GM19043 (cell line): Measurements from ENCODE around the gene MCF2L.

ENCODE experiments used
- ATAC-seq: cut with Tn5 transposase; IDR thresholded peaks from one replicate; pipeline ENCODE4 v1.9.1; 2021; ENCODE audit warnings: low read depth; ENCODE audit not compliant: unreplicated experiment

Gene MCF2L

GRCh38 chr13:113117911-113118260 is 148.9 kb downstream of the MCF2L start:
- ATAC-seq: no peak

DNA sequence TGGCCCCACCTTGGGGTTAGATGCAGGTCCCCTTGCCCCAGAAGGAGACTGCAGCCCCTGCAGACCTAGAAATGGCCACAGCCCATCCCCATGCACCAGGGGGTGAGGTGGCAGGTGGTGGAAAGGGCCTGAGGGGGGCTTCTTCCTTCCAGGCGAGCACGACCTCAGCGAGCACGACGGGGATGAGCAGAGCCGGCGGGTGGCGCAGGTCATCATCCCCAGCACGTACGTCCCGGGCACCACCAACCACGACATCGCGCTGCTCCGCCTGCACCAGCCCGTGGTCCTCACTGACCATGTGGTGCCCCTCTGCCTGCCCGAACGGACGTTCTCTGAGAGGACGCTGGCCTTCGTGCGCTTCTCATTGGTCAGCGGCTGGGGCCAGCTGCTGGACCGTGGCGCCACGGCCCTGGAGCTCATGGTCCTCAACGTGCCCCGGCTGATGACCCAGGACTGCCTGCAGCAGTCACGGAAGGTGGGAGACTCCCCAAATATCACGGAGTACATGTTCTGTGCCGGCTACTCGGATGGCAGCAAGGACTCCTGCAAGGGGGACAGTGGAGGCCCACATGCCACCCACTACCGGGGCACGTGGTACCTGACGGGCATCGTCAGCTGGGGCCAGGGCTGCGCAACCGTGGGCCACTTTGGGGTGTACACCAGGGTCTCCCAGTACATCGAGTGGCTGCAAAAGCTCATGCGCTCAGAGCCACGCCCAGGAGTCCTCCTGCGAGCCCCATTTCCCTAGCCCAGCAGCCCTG is 149.4 kb downstream of the MCF2L start:
- no peak for ATAC-seq

GRCh38 chr13:113119166-113119821 is 150.3 kb downstream of the MCF2L start:
- no peak for ATAC-seq

- no peak for ATAC-seq
These were observed 150.8 kb downstream of the MCF2L start for GRCh38 chr13:113119822-113120189.

GRCh38 chr13:113120300-113121182 is 151.5 kb downstream of the MCF2L start:
- ATAC-seq: no peak

DNA sequence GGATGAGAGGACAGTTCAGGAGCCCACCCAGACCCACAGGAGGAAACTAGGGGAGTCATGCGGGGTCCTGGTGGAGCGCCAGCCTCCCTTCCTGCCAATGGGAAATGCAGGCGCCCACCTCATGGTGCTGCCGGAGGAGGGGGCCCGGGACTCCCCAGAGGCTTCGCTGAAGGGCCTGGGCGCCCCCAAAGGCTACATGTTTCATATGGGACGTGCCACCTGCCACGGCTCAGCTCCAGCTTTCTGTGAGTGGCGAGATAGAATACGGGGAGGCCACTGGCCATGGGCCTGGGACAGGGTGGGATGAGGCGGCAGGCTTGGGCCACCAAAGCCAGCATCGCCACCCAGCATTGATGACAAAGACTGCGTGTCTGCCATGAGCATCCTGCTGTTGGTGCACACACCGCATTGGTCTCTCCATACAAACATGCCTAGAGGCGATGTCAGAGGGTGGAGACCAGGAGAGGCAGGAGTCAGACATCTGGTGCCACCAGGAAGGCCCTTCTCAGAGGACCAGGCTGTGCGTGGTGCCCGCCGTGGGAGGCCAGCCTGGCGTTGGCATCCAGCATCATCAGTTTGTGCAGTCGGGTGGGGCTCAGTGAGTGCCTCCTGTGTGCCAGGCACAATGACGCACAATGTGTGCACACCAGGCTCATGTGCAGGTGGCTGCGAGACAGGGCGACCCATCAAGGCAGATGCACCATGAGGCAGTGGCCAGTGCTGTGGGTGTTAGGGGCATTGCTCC is 152.3 kb downstream of the MCF2L start:
- ATAC-seq: no peak

DNA sequence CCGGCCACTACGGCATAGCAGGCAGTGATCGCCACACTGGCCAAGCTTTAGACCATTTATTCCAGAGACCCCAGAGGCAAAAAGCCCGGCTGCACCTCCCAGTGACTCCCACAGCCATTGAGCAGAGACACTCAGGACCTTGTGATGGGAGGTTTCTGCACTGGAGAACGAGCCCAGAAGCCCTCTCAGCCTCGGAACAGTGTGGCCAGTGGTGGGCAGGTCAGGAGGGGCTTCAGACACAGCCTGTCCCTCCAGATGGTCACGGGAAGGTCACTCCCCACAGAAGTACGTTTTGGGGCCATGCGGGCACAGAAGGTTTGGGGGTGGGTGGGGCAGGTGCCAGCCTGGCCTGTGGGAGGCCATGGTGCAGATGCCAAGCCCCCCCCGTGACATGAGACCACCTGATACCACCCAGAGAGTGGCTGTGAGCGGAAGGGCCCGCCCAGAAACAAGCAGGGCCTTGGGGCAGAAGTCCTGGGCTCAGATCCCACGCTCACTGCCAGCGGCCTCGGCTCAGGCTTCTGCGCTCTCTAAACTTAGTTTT is 153.0 kb downstream of the MCF2L start:
- ATAC-seq: no peak

DNA sequence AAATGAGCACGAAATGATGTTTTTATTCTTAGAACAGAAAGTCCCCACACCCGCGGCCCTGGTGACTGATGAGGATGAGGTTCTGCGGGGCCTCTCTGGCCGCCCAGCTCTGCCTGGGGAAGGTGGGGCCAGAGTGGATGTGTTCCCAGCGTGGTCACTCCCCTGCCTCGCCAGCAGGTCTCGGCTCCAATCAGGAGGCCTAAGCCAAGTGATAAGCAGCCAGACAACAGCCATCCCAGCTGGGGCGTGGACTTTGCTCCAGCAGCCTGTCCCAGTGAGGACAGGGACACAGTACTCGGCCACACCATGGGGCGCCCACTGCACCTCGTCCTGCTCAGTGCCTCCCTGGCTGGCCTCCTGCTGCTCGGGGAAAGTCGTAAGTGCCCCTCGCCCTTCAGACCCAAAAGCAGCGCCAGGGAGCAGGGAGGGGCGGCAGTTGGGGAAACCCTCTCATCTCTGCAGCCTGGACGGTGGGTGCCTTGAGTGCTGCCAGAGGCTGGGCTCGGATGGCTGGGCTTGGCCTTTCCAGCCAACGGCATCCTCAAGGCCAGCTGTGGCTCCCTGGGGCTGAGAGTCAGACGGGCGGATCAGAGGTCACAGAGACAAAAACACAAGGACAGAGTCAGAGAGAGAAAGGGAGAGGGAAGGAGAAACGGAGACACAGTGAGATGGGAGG is 153.7 kb downstream of the MCF2L start, which contains the start of gene F10:
Gene F10 (plus strand): TSS at position 250 of the 676 bp plus-strand sequence. CDS start 57 bp downstream, at position 307.
- no peak for ATAC-seq

DNA sequence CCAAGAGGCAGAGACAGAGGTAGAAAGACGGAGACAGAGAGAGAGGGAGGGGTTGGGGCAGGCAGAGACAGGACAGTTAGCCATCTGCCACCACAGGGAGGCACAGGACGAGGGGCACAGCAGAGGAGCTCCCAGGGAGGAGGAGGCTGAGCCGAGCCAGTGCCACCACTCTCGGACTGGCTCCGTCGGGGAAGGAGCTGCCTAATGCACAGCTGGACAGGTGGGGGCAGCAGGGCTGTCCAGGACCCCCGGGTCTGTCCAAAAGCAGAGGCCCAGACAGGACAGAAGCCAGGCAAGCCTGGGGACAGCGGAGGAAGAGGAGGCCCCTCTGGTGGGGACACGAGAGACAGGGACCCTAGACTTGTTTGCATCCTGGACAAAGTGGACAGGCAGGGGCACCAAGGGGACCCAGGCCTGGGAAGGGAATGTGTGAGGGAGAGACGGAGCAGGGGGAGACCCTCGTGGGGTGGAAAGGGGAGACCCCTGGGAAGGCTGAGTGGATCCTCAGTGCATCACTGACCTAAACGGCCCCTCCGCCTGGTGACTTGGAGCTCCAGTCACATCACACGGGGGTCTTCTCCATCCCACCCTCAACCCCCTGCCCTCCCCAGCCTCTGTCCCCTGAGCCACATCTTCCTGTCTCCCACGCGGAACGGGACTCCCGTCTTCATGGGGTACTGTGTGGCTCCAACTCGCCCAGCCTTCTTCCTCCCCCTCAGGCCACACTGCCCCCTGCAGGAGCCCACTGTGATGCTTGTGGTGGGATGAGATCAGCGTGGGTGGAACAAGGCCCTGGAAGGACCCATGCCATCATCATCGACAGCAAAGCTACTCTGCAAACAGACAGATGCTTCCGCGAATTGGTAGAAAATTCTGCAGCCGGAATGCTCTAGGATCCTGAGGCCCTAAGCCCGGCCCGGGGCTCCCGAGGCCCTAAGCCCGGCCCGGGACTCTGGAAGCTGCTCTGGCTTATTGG is 154.5 kb downstream of the MCF2L start:
- ATAC-seq: no peak

- ATAC-seq: no peak
These were observed 155.4 kb downstream of the MCF2L start for GRCh38 chr13:113124211-113124970.

- no peak for ATAC-seq
These were observed 156.7 kb downstream of the MCF2L start for GRCh38 chr13:113125506-113126264.

DNA sequence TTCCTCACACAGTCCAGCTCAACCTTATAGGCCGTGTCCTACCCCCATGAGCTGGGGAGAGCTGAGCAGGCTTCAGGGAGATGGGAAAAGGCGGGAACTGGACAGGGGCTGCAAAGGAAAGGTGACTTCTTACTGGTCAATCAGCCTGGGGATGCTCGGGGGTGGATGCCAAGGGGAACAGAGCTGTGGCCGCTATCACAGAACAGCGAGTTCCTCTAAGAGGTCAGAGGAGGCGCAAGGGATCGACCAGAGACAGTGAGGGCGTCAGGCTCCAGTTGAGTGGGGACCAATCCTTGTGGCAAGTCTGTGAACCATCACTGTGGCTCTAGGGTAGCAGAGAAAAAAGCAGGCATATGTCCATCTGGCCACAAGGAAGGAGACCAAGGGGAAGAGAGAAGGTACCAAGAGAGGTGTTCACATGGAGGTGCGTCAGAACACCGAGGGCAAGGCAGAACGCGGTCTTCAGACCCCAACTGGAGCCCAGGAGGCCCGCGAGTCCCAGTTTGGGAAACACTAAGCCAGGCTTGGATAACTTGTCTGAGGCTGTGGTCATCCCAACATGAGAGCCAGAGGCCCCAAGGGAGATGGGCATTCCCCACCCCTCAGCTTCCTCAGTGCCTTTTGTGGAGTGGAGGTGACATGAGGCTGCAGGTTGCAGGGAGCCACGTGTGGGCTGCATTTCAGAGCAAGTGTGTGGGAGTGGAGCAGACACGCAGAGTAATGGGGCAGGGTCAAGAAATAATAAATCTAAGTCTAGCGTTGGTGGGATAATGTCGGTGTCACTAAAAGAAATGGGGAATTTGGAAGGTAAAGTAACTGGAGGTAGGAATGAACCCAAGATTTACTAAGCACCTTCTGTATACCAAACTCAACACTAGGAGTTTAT is 157.5 kb downstream of the MCF2L start:
- ATAC-seq: no peak

- no peak for ATAC-seq
These were observed 160.5 kb downstream of the MCF2L start for GRCh38 chr13:113129480-113129879.

DNA sequence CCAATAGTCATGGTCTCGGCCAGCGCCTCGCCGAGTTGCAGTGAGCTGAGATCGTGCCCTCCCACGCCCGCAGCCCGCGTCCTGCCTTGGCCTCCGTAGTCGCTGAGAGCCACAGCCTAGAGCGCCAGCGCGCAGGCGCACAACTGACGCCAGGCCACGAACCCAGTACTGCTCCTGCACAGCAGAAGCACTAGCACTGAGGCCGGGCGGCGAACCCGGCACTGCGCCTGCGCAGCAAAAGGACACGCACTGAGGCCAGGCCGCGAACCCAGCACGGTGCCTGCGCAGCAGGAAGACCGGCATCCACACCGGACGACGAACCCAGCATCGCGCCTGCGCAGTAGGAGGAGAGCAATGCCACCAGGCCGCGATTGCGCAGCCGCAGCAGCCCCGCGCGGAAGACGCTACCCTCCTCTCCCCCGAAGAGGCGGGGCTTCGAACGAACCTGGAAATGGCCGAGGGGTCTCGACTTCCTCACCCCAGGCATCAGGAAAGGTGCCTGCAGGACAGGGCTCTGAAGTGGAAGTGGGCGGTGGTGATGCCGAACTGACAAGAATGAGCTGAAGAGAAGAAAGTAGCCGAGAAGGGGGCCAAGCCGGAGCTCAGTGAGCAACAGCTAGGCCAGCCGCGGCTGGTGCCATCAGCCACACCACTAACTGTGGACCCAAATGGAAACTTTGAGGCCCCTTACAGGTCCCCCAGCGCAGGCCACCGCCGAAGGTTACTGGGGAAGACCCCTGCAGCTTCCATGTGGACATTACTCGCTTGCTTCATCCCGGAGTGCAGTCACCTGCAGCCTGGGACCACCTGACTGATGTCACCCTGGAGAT is 161.1 kb downstream of the MCF2L start:
- ATAC-seq: no peak

GRCh38 chr13:113135281-113135760 is 166.3 kb downstream of the MCF2L start:
- no peak for ATAC-seq
